WTC11 (cell line): ENCODE measurements around the gene ASMT.

Experiments used
- ATF1 ChIP-seq: sonication (generic); formaldehyde crosslinking; IDR thresholded peaks from 2 replicates; pipeline ENCODE4 v1.8.1; 2023; ENCODE audit warnings: mild to moderate bottlenecking, moderate library complexity, missing genetic modification reagents
- CTCF ChIP-seq: fragments of 200-600 bp; IDR thresholded peaks from 2 replicates; pipeline ENCODE4 v1.8.0; 2022; ENCODE audit warnings: antibody characterized with exemption
- E2F1 ChIP-seq: sonication (generic); formaldehyde crosslinking; IDR thresholded peaks from 2 replicates; pipeline ENCODE4 v1.8.0; 2022; ENCODE audit warnings: mild to moderate bottlenecking, missing genetic modification reagents
- FOXJ3 ChIP-seq: sonication (generic); formaldehyde crosslinking; IDR thresholded peaks from 2 replicates; pipeline ENCODE4 v1.9.0; 2021; ENCODE audit warnings: missing genetic modification reagents, mild to moderate bottlenecking, borderline replicate concordance
- KAT7 ChIP-seq: sonication (generic); formaldehyde crosslinking; IDR thresholded peaks from 2 replicates; pipeline ENCODE4 v1.8.1; 2023; ENCODE audit warnings: missing genetic modification reagents, mild to moderate bottlenecking, borderline replicate concordance
- NR3C1 ChIP-seq: sonication (generic); formaldehyde crosslinking; conservative IDR thresholded peaks from 2 replicates; pipeline ENCODE4 v1.8.1; 2023; ENCODE audit warnings: low read depth, mild to moderate bottlenecking, missing genetic modification reagents
- TEAD1 ChIP-seq: sonication (generic); formaldehyde crosslinking; IDR thresholded peaks from 2 replicates; pipeline ENCODE4 v1.8.0; 2022; ENCODE audit warnings: mild to moderate bottlenecking, missing genetic modification reagents
- ZNF396 ChIP-seq: fragments of 250-450 bp; sonication (Bioruptor Pico); IDR thresholded peaks from 2 replicates; pipeline ENCODE4 v1.8.0; 2021; ENCODE audit warnings: mild to moderate bottlenecking, moderate library complexity, borderline replicate concordance
- ZNF512 ChIP-seq: sonication (generic); formaldehyde crosslinking; IDR thresholded peaks from 2 replicates; pipeline ENCODE4 v1.8.1; 2022; ENCODE audit warnings: missing genetic modification reagents, borderline replicate concordance
- TF ChIP-seq, protein P1 (sequence below): sonication (generic); formaldehyde crosslinking; IDR thresholded peaks from 2 replicates; pipeline ENCODE4 v1.8.1; 2022; ENCODE audit warnings: low read depth, missing genetic modification reagents, borderline replicate concordance
- TF ChIP-seq, protein P2 (sequence below): sonication (generic); formaldehyde crosslinking; IDR thresholded peaks from 2 replicates; pipeline ENCODE4 v1.8.1; 2023; ENCODE audit warnings: mild to moderate bottlenecking, missing genetic modification reagents

DNA sequence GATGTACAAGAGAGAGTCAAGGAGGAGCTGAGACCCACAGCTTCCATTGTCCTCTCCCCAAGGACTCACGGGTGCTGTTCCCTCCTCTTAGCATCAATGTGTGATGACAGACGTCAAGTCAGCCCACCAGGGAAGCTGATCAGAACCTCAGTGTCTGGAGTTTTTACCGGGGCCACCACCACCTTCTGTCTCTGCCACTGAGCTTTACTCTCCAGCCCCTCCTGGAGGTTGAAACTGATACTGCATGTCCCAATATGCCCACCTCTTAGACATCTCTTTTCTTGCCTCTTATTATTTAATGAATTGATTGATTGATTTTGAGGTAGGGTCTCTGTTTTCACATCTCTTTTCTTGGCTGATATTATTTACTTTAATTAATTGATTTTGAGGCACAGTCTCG lies 33.7 kb upstream of the ASMT start:
- TF ChIP-seq CTCF (peak; percentile 88), FOXJ3 (no peak), ATF1 (CRISPR knock-in tag) (no peak), NR3C1 (CRISPR knock-in tag) (no peak), TEAD1 (no peak), ZNF396 (no peak), ZNF512 (CRISPR knock-in tag) (no peak), E2F1 (CRISPR knock-in tag) (no peak), KAT7 (CRISPR knock-in tag) (no peak)
- TF ChIP-seq, protein P1, sequence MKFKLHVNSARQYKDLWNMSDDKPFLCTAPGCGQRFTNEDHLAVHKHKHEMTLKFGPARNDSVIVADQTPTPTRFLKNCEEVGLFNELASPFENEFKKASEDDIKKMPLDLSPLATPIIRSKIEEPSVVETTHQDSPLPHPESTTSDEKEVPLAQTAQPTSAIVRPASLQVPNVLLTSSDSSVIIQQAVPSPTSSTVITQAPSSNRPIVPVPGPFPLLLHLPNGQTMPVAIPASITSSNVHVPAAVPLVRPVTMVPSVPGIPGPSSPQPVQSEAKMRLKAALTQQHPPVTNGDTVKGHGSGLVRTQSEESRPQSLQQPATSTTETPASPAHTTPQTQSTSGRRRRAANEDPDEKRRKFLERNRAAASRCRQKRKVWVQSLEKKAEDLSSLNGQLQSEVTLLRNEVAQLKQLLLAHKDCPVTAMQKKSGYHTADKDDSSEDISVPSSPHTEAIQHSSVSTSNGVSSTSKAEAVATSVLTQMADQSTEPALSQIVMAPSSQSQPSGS (CRISPR knock-in tag): no peak
- TF ChIP-seq, protein P2, sequence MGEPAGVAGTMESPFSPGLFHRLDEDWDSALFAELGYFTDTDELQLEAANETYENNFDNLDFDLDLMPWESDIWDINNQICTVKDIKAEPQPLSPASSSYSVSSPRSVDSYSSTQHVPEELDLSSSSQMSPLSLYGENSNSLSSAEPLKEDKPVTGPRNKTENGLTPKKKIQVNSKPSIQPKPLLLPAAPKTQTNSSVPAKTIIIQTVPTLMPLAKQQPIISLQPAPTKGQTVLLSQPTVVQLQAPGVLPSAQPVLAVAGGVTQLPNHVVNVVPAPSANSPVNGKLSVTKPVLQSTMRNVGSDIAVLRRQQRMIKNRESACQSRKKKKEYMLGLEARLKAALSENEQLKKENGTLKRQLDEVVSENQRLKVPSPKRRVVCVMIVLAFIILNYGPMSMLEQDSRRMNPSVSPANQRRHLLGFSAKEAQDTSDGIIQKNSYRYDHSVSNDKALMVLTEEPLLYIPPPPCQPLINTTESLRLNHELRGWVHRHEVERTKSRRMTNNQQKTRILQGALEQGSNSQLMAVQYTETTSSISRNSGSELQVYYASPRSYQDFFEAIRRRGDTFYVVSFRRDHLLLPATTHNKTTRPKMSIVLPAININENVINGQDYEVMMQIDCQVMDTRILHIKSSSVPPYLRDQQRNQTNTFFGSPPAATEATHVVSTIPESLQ (CRISPR knock-in tag): no peak
